K562 treated with DMSO at 1 percent for 4 hours (cell line): Measurements from ENCODE around the gene ZNF862. TPM values are rescaled to one million over a fixed set of nuclear protein-coding genes. Genes with fewer than 3 reads are reported as not detected.

ENCODE experiments used
- total RNA-seq: library from RNA; unstranded; fragments of 300-600 nt; gene quantifications from 2 replicates; pipeline ENCODE4 v1.2.3, GENCODE V29; 2022; ENCODE audit not compliant: insufficient read depth

ZNF862 gene
- total RNA-seq = 3.4 and 5.7 TPM in 2 replicates

GRCh38 chr7:149838224-149838991 is at the start of gene ZNF862:
ZNF862 (plus strand) TSS chr7:149838375; CDS start chr7:149838612, 237 bp downstream.

GRCh38 chr7:149873074-149873969 is 35.1 kb downstream of the ZNF862 start, which contains the start of gene ATP6V0E2:
ATP6V0E2 (plus strand) TSS chr7:149873969; CDS start chr7:149874066, 97 bp downstream.

Other genes starting within 250 kb of the ZNF862 start
- gene ZNF467, start 64.8 kb upstream of the ZNF862 start, total RNA-seq = 8.1 and 9.9 TPM in 2 replicates
- 14.1 and 18.2 TPM in 2 replicates for gene ATP6V0E2, start 35.6 kb downstream of the ZNF862 start, total RNA-seq